ENCODE measurements around the gene PIGL.

- TF ChIP-seq POLR2A (IDR thresholded peaks at IDR 0.05) (no peak), CTCF (IDR thresholded peaks at IDR 0.05) (no peak)
Observed at GRCh38 chr17:16294560-16294959, 77.5 kb downstream of the PIGL start.

Measured in uterus (tissue), 2 donors.